Endothelial cell of umbilical vein (primary cell): ENCODE data around the gene SCYL1.

Experiments used
- CTCF ChIP-seq, 2 donors: IDR thresholded peaks; 1 replicate in 1 of 2; 2 replicates in 1 of 2; pipeline ENCODE4 v1.5.1; 2011; ENCODE audit warnings: low read length in 2 of 2, mild to moderate bottlenecking in 2 of 2, moderate library complexity in 2 of 2, control low read depth in 1 of 2, inconsistent platforms in 1 of 2, low read depth in 1 of 2; ENCODE audit not compliant: insufficient read depth in 1 of 2; ENCODE audit errors: extremely low read depth in 1 of 2
- JUN ChIP-seq: IDR thresholded peaks from 2 replicates; pipeline ENCODE4 v1.6.1; 2011; ENCODE audit warnings: borderline replicate concordance, low read depth; ENCODE audit not compliant: insufficient read length, insufficient read depth
- MAX ChIP-seq: IDR thresholded peaks from 2 replicates; pipeline ENCODE4 v1.6.1; 2011; ENCODE audit not compliant: insufficient read depth, insufficient read length
- POLR2A ChIP-seq: IDR thresholded peaks from 2 replicates; pipeline ENCODE4 v1.6.1; 2012; ENCODE audit warnings: low read depth, mild to moderate bottlenecking, control low read depth, low read length
- POLR2AphosphoS5 ChIP-seq: IDR thresholded peaks from 2 replicates; pipeline ENCODE4 v1.6.1; 2012; ENCODE audit warnings: low read depth, mild to moderate bottlenecking, control low read depth, low read length, moderate library complexity; ENCODE audit not compliant: insufficient read depth

- TF ChIP-seq CTCF (IDR thresholded peaks at IDR 0.05; ENCODE audit: extremely low read depth in 1 of 2, insufficient read depth in 1 of 2, low read depth in 1 of 2, low read length in 2 of 2) (no peak), POLR2A (no peak), POLR2AphosphoS5 (no peak), MAX (no peak), JUN (no peak)
Observed at GRCh38 chr11:65501186-65501471, 23.8 kb upstream of the SCYL1 start.
